Measurements from ENCODE around the gene TMEM175.
"Not testable (repeated sequence)": the region's sequence is repeated elsewhere in the genome, so short reads cannot be mapped to it uniquely, and the experiment has no call there.

TMEM175 gene

GRCh38 chr4:919004-919680, 13.1 kb upstream of the TMEM175 start:
- not testable (repeated sequence) for H3K4me3 ChIP-seq (ENCODE audit: low read length); H3K4me1 ChIP-seq (ENCODE audit: control insufficient read depth, insufficient read depth, low read length); H3K9ac ChIP-seq (ENCODE audit: low read length); H3K27me3 ChIP-seq (replicated peaks; ENCODE audit: control insufficient read depth, insufficient read depth, low read length); H3K36me3 ChIP-seq (ENCODE audit: control insufficient read depth, insufficient read depth, low read length, severe bottlenecking); DNase-seq (ENCODE audit: low read depth); H3K9me3 ChIP-seq (ENCODE audit: control insufficient read depth, low read length)

DNA sequence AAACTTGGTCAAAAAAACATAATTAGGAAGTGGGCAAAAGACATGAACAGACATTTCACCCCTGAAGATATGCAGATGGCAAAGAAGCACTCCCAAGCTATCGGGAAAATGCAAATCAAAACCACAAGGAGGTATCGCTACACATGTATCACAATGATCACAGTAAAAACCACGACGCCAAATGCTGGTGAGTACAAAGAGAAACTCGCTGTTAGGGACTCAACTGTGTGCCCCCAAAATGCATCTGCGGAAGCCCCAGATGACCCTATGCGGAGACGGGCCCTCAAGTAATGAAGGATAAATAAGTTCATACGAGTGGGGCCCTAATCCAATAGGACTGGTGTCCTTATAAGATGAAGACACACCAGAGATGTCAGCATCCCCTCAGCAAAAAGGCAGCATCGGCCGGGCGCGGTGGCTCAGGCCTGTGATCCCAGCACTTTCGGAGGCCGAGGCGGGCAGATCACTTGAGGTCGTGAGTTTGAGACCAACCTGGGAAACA, 10.4 kb upstream of the TMEM175 start:
- no peak overlapping the region for H3K4me3 ChIP-seq (ENCODE audit: low read length)
- H3K36me3 ChIP-seq (ENCODE audit: control insufficient read depth, insufficient read depth, low read length, severe bottlenecking): no peaks in the 10 kb centered on the region
- no peak overlapping the region for H3K9ac ChIP-seq (ENCODE audit: low read length)
- H3K9me3 ChIP-seq (ENCODE audit: control insufficient read depth, low read length): no peaks in the 10 kb centered on the region
- no peak for DNase-seq (ENCODE audit: low read depth)
- no peaks in the 10 kb centered on the region for H3K27me3 ChIP-seq (replicated peaks; ENCODE audit: control insufficient read depth, insufficient read depth, low read length)
- H3K4me1 ChIP-seq (ENCODE audit: control insufficient read depth, insufficient read depth, low read length): peaks cover 17% of the 10 kb centered on the region

DNA sequence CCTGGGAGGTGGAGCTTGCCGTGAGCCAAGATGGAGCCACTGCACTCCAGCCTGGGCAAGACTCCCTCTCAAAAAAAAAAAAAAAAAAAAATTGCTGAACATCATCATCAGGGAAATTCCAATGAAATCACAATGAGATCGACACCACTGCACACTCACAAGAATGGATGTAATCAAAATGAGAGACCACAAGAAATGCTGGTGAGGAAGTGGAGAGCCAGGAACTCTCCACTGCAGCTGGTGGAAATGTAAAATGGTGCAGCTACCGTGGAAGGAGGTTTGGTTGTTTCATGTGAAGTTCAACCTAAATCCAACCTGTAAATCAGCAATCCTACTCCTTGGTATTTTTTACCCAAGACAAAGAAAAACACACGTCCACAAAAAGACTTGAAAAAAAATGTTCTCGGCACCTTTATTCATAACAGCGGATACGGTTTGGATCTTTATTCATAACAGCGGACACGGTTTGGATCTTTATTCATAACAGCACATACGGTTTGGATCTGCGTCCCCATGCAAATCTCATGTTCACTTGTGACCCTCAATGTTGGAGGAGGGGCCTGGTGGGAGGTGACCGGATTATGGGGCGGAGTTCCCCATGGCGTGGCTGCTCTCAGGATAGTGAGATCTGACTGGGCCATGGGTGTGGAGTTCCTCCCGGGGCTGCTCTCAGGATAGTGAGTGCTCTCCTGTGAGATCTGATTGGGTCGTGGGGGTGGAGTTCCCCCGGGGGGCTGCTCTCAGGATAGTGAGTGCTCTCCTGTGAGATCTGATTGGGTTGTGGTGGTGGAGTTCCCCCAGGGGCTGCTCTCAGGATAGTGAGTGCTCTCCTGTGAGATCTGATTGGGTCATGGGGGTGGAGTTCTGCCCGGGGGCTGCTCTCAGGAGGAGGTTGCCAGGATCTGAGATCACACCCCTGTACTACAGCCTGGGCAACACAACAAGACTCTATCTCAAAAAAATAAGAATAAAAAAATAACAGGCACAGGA, 7.9 kb upstream of the TMEM175 start:
- no peak overlapping the region for H3K4me3 ChIP-seq (ENCODE audit: low read length)
- peaks cover 22% of the 10 kb centered on the region for H3K4me1 ChIP-seq (ENCODE audit: control insufficient read depth, insufficient read depth, low read length)
- no peaks in the 10 kb centered on the region for H3K9me3 ChIP-seq (ENCODE audit: control insufficient read depth, low read length)
- no peaks in the 10 kb centered on the region for H3K27me3 ChIP-seq (replicated peaks; ENCODE audit: control insufficient read depth, insufficient read depth, low read length)
- no peak for DNase-seq (ENCODE audit: low read depth)
- H3K36me3 ChIP-seq (ENCODE audit: control insufficient read depth, insufficient read depth, low read length, severe bottlenecking): no peaks in the 10 kb centered on the region
- no peak overlapping the region for H3K9ac ChIP-seq (ENCODE audit: low read length)

DNA sequence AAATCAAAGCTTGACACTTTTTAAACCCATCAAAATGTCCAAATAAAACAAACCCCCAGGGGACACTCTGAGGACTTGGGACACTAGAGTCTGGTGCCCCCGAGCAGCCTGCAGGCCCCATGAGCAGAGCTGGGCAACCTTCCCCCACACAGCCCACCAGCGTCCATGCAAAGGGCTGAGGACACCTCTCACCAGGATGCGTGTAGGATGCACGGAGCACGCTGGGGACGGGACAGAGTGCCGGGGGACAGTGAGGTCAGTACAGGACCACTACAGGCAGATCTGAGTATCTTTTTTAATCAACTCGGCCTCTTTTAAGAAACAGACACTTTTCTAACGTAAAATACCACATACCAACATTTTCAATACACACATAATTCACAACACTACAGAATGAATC, 7.1 kb upstream of the TMEM175 start:
- H3K27me3 ChIP-seq (replicated peaks; ENCODE audit: control insufficient read depth, insufficient read depth, low read length): no peaks in the 10 kb centered on the region
- no peaks in the 10 kb centered on the region for H3K9me3 ChIP-seq (ENCODE audit: control insufficient read depth, low read length)
- no peak for DNase-seq (ENCODE audit: low read depth)
- no peaks in the 10 kb centered on the region for H3K36me3 ChIP-seq (ENCODE audit: control insufficient read depth, insufficient read depth, low read length, severe bottlenecking)
- H3K9ac ChIP-seq (ENCODE audit: low read length): peak overlapping the region; percentile 15
- no peak overlapping the region for H3K4me3 ChIP-seq (ENCODE audit: low read length)
- peaks cover 28% of the 10 kb centered on the region for H3K4me1 ChIP-seq (ENCODE audit: control insufficient read depth, insufficient read depth, low read length)

- no peaks in the 10 kb centered on the region for H3K27me3 ChIP-seq (replicated peaks; ENCODE audit: control insufficient read depth, insufficient read depth, low read length)
- H3K9ac ChIP-seq (ENCODE audit: low read length): no peak overlapping the region
- H3K9me3 ChIP-seq (ENCODE audit: control insufficient read depth, low read length): no peaks in the 10 kb centered on the region
- peaks cover 34% of the 10 kb centered on the region for H3K4me1 ChIP-seq (ENCODE audit: control insufficient read depth, insufficient read depth, low read length)
- no peak overlapping the region for H3K4me3 ChIP-seq (ENCODE audit: low read length)
- no peak for DNase-seq (ENCODE audit: low read depth)
- H3K36me3 ChIP-seq (ENCODE audit: control insufficient read depth, insufficient read depth, low read length, severe bottlenecking): no peaks in the 10 kb centered on the region
These were observed 6.3 kb upstream of the TMEM175 start for GRCh38 chr4:925771-926500.

GRCh38 chr4:926538-926937, 5.7 kb upstream of the TMEM175 start:
- no peak for DNase-seq (ENCODE audit: low read depth)

GRCh38 chr4:927566-927965, 4.7 kb upstream of the TMEM175 start:
- not testable (repeated sequence) for H3K27me3 ChIP-seq (replicated peaks; ENCODE audit: control insufficient read depth, insufficient read depth, low read length); H3K9ac ChIP-seq (ENCODE audit: low read length); H3K4me3 ChIP-seq (ENCODE audit: low read length); H3K9me3 ChIP-seq (ENCODE audit: control insufficient read depth, low read length); DNase-seq (ENCODE audit: low read depth); H3K36me3 ChIP-seq (ENCODE audit: control insufficient read depth, insufficient read depth, low read length, severe bottlenecking)
- peaks cover 38% of the 10 kb centered on the region for H3K4me1 ChIP-seq (ENCODE audit: control insufficient read depth, insufficient read depth, low read length)

More at GRCh38 chr4:926538-926937, 5.7 kb upstream of the TMEM175 start:
- Histone ChIP-seq H3K36me3 (ENCODE audit: control insufficient read depth, insufficient read depth, low read length, severe bottlenecking) (no peaks in the 10 kb centered on the region), H3K9ac (ENCODE audit: low read length) (no peak overlapping the region), H3K4me1 (ENCODE audit: control insufficient read depth, insufficient read depth, low read length) (peaks cover 38% of the 10 kb centered on the region), H3K27me3 (replicated peaks; ENCODE audit: control insufficient read depth, insufficient read depth, low read length) (no peaks in the 10 kb centered on the region), H3K4me3 (ENCODE audit: low read length) (no peak overlapping the region), H3K9me3 (ENCODE audit: control insufficient read depth, low read length) (no peaks in the 10 kb centered on the region)

DNA sequence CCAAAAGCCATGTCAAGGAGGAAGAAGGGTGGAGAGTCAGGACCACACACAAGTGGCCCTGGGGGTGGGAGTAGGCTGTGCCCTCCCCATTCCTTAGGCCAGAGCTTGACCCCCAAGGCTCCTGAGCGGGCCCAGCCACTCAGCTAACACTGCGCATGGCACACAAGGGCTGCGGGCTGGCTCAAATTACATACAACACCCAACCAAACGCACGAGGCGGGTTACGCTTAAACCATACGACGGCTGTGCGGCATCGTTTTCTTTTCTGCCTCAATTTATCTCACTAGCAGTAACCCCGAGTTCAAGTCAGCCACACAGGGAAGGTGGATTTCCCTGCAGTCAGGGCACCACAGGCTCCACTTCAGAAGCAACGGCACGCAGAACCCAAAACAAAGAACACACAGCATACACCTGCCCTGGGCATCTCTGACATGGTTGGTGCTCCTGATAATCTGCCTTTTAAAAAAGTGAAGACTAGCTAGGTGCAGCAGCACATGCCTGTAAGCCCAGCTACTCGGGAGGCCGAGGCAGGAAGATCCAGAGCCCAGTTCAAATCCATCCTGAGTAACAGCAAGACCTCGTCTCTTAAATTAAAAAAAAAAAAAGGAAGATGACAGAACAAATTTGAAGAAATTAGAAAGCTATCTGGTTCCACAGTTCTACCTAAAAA, 3.0 kb upstream of the TMEM175 start:
- Histone ChIP-seq H3K9me3 (ENCODE audit: control insufficient read depth, low read length) (no peaks in the 10 kb centered on the region), H3K9ac (ENCODE audit: low read length) (no peak overlapping the region), H3K27me3 (replicated peaks; ENCODE audit: control insufficient read depth, insufficient read depth, low read length) (no peaks in the 10 kb centered on the region), H3K36me3 (ENCODE audit: control insufficient read depth, insufficient read depth, low read length, severe bottlenecking) (no peaks in the 10 kb centered on the region), H3K4me3 (ENCODE audit: low read length) (no peak overlapping the region), H3K4me1 (ENCODE audit: control insufficient read depth, insufficient read depth, low read length) (peaks cover 40% of the 10 kb centered on the region)
- no peak for DNase-seq (ENCODE audit: low read depth)

GRCh38 chr4:930028-930551, 2.2 kb upstream of the TMEM175 start:
- Histone ChIP-seq H3K9ac (ENCODE audit: low read length) (peak overlapping the region; percentile 39), H3K27me3 (replicated peaks; ENCODE audit: control insufficient read depth, insufficient read depth, low read length) (no peaks in the 10 kb centered on the region), H3K36me3 (ENCODE audit: control insufficient read depth, insufficient read depth, low read length, severe bottlenecking) (no peaks in the 10 kb centered on the region), H3K4me1 (ENCODE audit: control insufficient read depth, insufficient read depth, low read length) (peaks cover 31% of the 10 kb centered on the region), H3K9me3 (ENCODE audit: control insufficient read depth, low read length) (no peaks in the 10 kb centered on the region), H3K4me3 (ENCODE audit: low read length) (peak overlapping the region; percentile 98)
- peak; percentile 55 for DNase-seq (ENCODE audit: low read depth)

DNA sequence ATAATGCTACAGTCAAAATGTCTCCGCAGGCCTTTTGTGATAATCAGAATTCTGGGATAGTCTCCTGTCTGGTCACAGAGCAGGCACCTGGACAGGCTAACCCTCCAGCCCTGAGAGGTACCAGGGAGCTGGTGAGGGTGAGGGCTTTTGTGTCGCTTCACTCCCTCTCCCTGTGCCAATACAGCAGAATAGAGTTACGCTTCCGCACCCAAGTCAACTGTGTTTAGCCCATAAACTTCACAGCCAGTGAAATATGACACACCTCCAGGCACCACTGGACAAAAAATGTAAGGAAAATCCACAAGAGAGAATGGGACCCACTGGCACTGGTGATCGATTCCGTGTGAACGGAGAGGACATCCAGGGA, 1.4 kb upstream of the TMEM175 start:
- H3K9me3 ChIP-seq (ENCODE audit: control insufficient read depth, low read length): no peaks in the 10 kb centered on the region
- peak overlapping the region; percentile 98 for H3K4me3 ChIP-seq (ENCODE audit: low read length)
- peak overlapping the region; percentile 96 for H3K9ac ChIP-seq (ENCODE audit: low read length)
- peaks cover 29% of the 10 kb centered on the region for H3K4me1 ChIP-seq (ENCODE audit: control insufficient read depth, insufficient read depth, low read length)
- no peaks in the 10 kb centered on the region for H3K36me3 ChIP-seq (ENCODE audit: control insufficient read depth, insufficient read depth, low read length, severe bottlenecking)
- no peak for DNase-seq (ENCODE audit: low read depth)
- H3K27me3 ChIP-seq (replicated peaks; ENCODE audit: control insufficient read depth, insufficient read depth, low read length): no peaks in the 10 kb centered on the region
